PC-9 (cell line): ENCODE data around the gene HLTF.

Source experiments
- CTCF ChIP-seq: fragments of 200-600 bp; sonication (generic); conservative IDR thresholded peaks from 2 replicates; pipeline ENCODE4 v1.6.1; 2017; ENCODE audit warnings: mixed run types, antibody characterized with exemption, mild to moderate bottlenecking, moderate library complexity
- EZH2 ChIP-seq: fragments of 200-600 bp; sonication (generic); IDR thresholded peaks from 2 replicates; pipeline ENCODE4 v1.8.0; 2017; ENCODE audit warnings: antibody characterized with exemption, low read depth

- TF ChIP-seq EZH2, result no peak
- TF ChIP-seq CTCF, result no peak
These were observed 4.6 kb upstream of the HLTF start for GRCh38 chr3:149090907-149091306.
